Measurements from ENCODE around the gene SLC8A2.

DNA sequence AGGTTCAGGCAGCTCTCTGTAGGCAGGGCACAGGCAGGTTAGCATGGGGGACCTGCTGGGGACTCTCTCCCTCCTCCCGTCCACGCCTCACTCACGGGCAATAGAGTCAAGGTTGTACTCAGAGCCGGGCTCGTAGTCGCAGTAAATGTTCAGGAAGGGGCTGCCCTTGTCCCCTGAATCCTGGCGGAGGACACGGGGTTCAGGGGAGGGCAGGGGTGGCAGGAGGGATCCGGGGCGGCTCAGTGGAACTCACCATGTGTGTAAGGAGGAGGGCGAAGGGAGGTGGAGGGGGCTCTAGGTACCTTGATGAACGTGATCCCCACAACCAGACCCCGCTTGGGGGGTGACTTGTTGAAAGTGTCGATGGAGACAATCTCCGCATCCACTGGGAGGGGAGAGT, 11.5 kb upstream of the SLC8A2 start:
- no peak for TF ChIP-seq POLR2A (IDR thresholded peaks at IDR 0.05)
- TF ChIP-seq, protein P1, sequence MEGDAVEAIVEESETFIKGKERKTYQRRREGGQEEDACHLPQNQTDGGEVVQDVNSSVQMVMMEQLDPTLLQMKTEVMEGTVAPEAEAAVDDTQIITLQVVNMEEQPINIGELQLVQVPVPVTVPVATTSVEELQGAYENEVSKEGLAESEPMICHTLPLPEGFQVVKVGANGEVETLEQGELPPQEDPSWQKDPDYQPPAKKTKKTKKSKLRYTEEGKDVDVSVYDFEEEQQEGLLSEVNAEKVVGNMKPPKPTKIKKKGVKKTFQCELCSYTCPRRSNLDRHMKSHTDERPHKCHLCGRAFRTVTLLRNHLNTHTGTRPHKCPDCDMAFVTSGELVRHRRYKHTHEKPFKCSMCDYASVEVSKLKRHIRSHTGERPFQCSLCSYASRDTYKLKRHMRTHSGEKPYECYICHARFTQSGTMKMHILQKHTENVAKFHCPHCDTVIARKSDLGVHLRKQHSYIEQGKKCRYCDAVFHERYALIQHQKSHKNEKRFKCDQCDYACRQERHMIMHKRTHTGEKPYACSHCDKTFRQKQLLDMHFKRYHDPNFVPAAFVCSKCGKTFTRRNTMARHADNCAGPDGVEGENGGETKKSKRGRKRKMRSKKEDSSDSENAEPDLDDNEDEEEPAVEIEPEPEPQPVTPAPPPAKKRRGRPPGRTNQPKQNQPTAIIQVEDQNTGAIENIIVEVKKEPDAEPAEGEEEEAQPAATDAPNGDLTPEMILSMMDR (IDR thresholded peaks at IDR 0.05 in 4 of 5, conservative IDR thresholded peaks at IDR 0.05 in 1 of 5), result no peak

Data from gastrocnemius medialis (tissue), 4 donors.